22Rv1 (cell line): ENCODE data around the gene NR4A3.

Experiments
- ZFX ChIP-seq: fragments of 450-650 bp; IDR thresholded peaks from 2 replicates; pipeline ENCODE4 v1.6.1; 2017; ENCODE audit warnings: antibody characterized with exemption, borderline replicate concordance
- TF ChIP-seq, protein P1 (sequence below): fragments of 450-650 bp; IDR thresholded peaks from 2 replicates; pipeline ENCODE4 v1.5.1; 2017; ENCODE audit warnings: mild to moderate bottlenecking

DNA sequence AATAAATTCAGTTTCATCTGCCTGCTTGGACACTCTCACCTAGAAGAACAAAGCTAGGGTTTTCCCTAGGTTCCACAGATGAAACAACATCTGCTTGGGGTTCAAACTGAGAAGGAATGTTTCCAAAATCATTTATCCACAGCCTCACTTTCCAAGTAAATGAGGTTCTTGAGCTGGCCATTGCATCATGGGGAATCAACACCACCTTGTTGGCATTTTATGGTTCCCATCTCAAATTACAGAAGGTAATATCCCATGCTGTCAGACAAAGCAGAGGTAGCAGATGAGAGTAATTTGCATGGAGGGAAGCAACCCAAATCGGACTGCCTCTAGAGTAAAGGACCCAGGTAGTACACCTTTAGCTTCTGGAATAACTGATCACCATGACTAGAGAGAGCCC lies 10.5 kb upstream of the NR4A3 start:
- TF ChIP-seq, protein P1, sequence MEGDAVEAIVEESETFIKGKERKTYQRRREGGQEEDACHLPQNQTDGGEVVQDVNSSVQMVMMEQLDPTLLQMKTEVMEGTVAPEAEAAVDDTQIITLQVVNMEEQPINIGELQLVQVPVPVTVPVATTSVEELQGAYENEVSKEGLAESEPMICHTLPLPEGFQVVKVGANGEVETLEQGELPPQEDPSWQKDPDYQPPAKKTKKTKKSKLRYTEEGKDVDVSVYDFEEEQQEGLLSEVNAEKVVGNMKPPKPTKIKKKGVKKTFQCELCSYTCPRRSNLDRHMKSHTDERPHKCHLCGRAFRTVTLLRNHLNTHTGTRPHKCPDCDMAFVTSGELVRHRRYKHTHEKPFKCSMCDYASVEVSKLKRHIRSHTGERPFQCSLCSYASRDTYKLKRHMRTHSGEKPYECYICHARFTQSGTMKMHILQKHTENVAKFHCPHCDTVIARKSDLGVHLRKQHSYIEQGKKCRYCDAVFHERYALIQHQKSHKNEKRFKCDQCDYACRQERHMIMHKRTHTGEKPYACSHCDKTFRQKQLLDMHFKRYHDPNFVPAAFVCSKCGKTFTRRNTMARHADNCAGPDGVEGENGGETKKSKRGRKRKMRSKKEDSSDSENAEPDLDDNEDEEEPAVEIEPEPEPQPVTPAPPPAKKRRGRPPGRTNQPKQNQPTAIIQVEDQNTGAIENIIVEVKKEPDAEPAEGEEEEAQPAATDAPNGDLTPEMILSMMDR = no peak
- TF ChIP-seq ZFX = no peak
